Fibroblast of skin of back (primary cell): ENCODE data around the gene CLEC2D.
A peak's percentile ranks its signal among the peaks of the same experiment; 100 is the strongest.
"Not testable (repeated sequence)": the region's sequence is repeated elsewhere in the genome, so short reads cannot be mapped to it uniquely, and the experiment has no call there.

Experiments
- DNase-seq: peaks from one replicate; pipeline ENCODE4 v3.0.0-alpha.2; 2013

CLEC2D gene

DNA sequence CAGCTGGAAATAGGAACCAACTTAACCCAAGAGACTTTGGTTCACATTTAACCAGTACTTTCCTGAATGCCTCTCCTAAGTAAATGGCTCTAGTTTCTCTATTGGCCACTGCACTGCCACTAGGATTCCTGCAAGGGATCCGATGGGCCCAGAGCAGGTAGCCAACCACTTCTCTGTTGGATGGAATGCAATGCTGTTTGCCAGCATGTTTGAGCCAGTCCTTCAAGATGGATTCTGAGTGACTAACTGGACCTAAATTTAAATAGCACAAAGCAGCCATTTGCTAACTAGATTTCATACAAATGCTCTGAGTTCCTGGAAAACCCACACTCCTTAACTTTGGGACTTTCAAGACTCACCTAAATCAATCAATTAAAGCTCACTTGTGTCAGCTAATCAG, 9.5 kb upstream of the CLEC2D start:
- no peak for DNase-seq

DNA sequence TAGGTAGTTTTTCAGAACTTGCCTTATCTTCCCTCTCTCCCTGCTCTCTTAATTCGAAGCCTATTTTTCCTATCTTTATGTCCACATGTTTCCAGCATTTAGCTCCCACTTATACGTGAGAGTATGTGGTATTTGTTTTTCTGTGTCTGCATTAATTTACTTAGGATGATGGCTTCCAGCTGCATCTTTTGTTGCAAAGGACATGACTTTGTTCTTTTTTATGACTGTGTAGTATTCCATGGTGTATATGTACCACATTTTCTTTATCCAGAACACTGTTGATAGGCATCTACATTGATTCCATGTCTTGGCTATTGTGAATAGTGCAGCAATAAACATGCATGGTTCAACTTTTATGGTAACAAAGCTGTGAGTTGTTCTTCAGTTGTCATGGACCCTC, 7.8 kb upstream of the CLEC2D start:
- no peak for DNase-seq

DNA sequence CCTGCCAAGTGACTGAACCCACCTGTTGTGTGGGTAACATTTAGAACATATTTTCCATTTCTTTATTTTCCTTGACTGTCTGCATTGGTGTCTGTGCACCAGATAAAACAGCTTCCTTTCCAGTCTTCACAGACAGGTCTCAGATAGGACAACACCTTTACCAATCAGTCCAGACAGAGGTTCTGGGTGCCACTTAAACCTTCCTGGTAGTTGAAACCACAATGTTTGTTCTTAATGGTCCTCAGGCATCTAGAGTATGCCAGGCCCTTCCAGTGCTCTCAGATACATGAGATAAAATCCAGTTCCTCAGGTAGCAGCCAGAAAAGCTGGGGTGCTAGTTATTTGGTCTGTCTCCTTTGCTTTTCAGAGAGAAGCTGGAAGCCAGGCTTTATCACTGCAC, 7.0 kb upstream of the CLEC2D start:
- DNase-seq = no peak

DNA sequence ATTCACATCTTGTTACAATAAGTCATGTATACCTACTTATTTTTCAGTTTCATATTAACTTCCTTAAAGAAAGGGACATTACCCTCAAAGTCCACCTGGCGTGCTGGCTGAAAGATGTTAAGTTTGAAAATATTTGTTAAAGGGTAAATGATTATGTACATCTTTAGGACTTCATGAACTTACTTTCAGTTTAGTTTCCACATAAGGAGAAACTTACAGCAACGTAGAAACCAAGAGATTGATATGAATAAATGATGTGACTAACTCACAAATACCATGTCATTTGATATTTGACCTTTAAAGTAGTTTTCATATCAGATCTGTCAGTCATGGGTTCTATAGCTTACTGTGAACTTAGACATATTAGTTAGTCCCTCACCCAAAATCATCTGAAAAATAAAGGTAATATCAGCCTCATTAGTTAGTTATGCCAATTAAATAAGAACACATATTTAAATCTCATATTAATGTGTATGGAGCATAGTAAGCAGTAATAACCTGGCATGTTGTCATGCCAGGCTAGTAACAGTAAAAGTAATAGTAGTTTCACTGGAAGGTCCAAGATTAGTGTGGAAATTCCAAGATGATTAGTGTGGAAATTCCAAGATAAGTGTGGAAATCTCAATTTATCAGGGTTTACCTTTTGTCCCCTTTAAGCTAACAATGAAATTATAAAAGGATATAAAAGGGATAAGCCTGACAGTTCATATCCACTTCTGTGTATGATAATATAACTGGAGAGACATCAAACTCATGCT, 1.9 kb upstream of the CLEC2D start:
- no peak for DNase-seq

DNA sequence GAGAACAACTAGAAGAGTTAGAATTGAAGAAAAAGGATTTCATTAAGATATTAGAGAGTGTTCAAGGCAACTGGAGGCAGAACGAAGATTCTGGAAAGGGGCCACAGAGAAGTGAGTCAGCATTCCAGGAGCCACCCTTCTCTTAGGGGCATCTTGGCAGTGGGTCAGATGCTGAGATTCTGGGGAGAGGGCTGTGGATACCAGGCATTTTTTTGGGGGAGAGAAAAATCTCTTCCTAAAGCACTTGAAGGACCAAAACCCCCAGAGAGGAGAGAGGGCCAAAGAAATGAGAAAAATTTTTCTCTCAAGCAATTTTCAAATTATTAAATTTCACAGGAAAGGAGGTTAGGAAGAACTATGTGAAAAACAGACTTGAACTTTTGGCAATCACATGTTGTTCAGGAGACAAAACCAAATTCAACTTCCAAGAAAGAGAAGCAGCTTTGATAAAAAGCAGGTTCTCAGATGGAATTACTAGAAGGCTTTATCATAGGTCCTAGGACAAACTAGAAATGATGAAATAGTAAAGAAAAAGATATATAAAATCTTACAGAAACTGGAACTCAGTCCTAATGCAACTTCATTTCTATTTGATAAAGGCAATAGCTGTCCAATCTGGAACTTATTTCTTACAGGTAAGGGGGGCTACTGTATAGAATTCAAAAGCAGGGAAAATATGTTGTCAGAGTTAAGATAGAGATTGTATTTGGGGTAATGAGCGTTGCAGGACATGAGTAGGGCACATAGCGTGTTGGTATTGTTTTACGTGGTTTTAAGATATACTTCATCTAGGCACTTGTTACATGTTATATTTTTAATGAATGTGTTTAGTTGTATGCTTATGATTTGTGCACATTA, 1.1 kb upstream of the CLEC2D start:
- peak; percentile 65 for DNase-seq

DNA sequence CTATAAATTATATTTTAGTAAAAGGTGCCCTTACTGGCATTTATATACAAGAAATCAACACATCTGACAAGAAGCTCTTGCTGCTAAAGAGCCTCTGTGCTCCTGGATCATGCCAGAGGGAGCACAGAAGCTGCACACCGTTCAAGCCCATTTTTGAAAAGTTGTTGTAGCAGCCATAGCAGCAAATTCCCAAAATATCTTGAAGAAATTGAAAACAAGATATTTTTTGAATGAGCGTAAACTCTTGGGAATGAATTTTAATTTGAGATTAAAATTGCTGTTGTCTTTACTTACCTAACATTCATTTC, 540 bp upstream of the CLEC2D start:
- DNase-seq = no peak

DNA sequence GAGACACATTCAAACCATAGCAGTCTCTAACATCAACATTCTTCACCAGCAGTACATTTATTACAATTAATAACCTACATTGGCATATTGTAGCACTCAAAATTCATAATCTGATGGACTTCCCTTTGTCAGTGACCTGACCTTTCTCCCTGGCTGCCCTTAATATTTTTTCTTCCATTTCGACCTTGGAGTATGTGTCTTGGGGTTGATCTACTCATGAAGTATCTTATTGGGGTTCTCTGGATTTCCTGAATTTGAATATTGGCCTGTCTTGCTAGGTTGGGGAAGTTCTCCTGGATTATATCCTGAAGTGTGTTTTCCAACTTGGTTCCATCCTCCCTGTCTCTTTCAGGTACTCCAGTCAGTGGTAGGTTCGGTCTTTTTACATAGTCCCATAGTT, 2.8 kb downstream of the CLEC2D start:
- not testable (repeated sequence) for DNase-seq

DNA sequence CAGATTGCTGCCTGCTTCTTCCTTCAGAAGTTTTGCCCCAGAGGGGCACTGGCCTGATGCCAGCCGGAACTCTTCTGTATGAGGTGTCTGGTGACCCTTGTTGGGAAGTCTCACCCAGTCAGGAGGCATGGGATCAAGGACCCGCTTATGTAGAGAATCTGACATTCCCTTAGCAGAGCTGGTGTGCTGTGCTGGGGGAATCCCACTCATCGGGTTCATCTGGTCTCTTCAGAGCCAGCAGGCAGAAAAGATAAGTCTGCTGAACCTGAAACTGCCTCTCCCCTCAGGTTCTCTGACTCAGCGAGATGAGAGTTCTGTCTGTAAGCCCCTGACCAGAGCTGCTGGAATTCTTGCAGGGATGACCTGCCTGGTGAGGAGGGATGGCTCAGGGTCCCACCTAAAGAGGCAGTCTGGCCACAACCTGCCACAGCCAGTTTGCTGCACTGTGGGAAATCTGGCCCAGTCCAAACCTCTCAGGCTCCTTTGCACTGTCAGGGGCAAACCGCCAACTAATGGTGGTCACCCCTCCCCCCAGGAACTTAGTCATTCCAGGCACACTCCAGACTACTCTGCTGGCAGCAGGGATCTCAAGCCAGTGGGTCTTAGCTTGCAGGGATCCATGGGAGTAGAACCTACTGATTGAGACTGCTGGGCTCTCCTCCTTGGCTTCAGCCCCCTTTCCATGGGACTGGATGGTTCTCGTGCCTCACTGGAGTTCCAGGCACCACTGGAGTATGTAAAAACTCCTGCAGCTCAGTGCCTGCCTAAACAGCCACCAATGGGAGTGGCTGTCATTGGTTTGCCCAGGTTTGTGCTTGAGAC, 4.1 kb downstream of the CLEC2D start:
- DNase-seq = peak; percentile 91

DNA sequence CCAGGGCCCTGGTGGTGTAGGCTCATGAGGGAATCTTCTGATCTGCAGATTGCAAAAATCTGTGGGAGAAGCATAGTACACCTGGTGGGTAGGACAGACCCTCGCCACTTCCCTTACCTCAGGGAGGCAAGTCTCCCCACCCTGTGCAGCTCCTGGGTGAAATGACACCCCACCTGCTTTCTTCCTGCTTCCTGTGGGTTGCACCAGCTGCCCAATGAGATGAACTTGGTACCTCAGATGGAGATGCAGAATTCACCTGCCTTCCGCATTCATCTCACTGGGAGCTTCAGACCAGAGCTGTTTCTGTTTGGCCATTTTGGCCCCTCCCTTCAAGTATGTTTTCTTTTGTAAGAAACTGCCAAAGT, 4.7 kb downstream of the CLEC2D start:
- no peak for DNase-seq

DNA sequence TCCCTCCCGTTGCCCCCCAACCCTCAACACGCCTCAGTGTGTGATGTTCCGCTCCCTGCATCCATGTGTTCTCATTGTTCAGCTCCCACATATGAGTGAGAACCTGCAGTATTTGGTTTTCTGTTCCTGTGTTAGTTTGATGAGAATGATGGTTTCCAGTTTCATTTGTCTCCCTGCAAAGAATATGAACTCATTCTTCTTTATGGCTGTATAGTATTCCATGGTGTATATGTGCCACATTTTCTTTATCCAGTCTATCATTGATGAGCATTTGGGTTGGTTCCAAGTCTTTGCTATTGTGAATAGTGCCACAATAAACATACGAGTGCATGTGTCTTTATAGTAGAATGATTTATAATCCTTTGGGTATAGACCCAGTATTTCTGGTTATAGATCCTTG, 13.0 kb downstream of the CLEC2D start:
- DNase-seq = not testable (repeated sequence)

DNA sequence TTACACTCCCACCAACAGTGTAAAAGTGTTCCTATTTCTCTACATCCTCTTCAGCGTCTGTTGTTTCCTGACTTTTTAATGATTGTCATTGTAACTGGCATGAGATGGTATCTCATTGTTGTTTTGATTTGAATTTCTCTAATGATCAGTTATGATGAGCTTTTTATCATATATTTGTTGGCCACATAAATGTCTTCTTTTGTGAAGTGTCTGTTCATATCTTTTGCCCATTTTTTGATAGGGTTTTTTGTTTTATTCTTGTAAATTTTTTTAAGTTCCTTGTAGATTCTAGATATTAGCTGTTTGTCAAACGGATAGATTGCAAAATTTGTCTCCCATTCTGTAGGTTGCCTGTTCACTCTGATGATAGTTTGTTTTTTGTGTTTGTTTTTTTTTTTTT, 13.4 kb downstream of the CLEC2D start:
- not testable (repeated sequence) for DNase-seq

DNA sequence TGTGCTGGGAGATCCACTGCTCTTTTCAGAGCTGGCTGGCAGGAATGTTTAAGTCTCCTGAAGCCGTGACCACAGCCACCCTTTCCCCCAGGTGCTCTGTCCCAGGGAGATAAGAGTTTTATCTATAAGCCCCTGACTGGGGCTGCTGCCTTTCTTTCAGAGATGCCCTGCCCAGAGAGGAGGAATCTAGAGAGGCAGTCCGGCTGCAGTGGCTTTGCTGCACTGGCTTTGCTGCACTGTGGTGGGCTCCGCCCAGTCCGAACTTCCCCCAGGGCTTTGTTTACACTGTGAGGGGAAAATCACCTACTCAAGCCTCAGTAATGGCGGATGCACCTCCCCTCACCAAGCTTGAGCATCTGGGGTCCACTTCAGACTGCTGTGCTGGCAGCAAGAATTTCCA, 15.9 kb downstream of the CLEC2D start:
- not testable (repeated sequence) for DNase-seq

DNA sequence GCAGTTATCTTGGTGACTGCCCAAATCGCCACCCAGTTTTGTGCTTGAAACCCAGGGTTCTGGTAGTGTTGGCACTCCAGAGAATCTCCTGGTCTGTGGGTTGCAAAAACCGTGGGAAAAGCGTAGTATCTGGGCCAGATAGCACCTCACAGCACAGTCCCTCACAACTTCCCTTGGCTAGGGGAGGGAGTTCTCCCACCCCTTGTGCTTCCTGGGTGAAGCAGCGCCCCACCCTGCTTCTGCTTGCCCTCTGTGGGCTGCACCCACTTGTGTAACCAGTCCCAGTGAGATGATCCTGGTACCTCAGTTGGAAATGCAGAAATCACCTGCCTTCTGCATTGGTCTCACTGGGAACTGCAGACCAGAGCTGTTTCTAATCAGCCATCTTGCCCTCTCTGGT, 16.4 kb downstream of the CLEC2D start:
- no peak for DNase-seq

DNA sequence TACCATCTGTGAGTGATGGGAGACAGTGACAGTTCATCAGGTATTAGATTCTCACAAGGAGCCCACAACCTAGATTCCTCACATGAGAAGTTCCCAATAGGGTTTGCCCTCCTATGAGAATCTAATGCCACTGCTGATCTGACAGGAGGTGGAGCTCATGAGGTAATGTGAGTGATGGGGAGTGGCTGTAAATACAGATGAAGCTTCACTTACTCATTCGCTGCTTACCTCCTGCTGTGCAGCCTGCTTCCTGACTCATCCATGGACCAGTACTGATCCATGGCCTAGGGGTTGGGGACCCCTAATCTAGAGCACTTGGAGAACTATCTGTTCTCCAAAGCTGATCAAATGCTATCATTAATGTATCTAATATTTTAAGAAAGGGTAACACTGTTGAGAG, 17.7 kb downstream of the CLEC2D start:
- peak; percentile 78 for DNase-seq

DNA sequence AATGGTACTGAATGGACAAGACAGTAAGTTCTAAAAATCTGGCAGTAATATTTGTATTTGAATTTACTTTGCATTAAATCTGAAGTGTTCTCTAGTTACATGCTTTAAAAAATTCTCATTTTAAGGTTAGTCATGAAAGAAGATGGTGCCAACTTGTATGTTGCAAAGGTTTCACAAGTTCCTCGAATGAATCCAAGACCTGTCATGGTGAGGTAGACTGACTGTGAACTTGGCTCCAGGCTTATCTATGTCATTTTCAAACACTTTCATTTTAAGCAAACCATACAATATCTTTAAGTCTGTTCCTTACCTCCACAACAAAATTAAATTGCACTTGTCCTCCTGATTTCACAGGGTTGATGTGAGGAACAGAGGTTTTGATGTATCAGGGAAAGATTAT, 23.4 kb downstream of the CLEC2D start:
- DNase-seq = no peak

DNA sequence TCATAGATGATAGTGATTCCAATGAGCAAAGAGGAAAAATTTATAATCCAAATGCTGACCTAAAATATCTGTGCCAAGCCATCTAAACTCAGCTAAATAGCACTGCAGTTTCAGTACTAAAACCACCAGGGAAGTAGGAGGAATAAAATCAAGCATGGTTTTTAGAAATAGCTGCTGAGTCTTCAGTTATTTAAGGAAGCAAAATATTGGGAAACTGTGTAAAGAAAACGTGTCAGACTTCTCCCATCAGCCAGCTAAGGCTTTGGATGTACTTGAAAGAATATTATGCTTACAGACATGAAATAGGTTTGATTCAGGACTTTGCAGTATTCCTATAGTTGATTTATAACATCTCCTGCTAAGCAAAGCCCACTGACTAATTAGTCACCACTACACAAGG, 24.7 kb downstream of the CLEC2D start:
- DNase-seq = no peak

DNA sequence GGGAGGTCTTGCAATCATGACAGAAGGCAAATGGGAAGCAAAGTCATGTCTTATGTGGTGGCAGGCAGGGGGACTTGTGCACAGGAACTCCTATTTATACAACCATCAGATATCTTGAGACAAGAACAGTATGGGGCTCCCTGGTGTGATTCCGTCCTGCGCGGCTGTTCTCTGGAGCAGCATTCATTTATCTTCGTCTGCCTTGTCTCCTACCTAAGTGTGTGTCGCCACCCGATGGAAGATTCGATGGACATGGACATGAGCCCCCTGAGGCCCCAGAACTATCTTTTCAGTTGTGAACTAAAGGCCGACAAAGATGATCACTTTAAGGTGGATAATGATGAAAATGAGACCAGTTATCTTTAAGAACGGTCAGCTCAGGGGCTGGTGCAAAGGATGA, 25.6 kb downstream of the CLEC2D start:
- DNase-seq = not testable (repeated sequence)

DNA sequence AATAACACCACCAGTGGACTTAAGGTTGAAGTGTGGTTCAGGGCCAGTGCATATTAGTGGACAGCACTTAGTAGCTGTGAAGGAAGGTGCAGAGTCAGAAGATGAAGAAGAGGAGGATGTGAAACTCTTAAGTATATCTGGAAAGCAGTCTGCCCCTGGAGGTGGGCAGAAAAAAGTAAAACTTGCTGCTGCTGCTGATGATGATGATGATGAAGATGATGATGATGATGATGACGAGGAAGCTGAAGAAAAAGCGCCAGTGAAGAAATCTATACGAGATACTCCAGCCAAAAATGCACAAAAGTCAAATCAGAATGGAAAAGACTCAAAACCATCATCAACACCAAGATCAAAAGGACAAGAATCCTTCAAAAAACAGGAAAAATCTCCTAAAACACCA, 26.1 kb downstream of the CLEC2D start:
- DNase-seq = not testable (repeated sequence)

DNA sequence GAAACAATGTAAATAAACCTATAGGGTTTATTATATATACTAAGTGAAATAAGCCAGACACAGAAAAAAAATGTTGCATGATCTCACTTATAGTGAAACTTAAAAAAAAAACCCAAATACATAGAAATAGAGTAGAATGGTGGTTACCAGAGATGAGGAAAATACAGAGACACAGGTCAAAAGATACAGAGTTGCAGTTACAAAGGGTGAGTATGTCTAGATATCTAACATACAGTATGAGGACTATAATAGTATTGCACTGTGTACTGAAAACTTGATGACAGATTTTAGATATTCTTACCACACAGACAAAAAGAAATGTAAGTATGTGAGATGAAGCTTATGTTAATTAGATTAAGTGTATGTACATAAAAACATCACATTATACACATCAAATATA, 28.1 kb downstream of the CLEC2D start:
- no peak for DNase-seq

DNA sequence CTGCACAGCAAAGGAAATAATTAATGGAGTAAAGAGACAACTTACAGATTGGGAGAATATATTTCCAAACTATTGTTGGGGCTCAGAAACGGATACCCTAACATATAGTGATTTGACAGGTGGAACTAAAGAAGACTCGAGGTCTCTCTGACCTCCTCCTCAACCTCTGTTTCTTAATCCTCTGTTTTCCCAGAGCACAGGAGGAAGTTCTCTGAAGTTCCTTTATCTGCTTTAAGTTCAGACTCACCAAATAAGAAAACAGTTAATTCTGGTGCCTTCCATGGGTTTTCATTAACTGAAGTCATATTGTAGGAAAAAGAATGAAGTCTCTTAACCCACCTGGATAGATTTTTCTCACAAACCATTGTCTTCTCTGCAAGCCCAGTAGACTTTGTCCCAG, 29.2 kb downstream of the CLEC2D start:
- no peak for DNase-seq

DNA sequence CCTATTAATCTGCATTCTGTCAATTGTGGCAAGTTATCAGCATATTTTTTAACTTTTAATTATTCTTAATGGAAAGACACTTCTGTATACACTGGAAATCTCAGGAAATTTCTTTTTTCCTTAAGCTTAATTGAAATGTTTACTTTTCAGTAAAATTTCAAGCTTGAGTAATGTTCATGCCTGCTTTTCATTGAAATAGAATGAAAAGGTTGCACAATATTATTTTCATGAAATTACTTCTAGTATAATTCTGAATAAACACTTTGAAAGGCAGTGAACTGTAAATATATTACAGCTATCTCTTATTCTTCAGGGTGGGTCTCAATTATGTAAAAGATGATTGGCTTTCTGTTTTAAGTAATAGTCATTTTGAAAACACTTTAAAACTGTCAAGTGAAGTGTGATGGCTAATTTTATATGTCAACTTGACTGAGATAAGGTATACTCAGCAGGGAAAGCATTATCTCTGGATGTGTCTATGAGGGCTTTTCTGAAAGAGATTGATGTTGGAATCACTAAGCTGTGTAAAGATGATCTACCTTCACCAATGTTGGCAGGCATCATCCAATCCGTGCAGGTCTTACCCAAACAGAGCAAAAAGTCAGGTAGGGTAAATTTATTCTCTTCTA, 29.9 kb downstream of the CLEC2D start:
- DNase-seq = no peak

DNA sequence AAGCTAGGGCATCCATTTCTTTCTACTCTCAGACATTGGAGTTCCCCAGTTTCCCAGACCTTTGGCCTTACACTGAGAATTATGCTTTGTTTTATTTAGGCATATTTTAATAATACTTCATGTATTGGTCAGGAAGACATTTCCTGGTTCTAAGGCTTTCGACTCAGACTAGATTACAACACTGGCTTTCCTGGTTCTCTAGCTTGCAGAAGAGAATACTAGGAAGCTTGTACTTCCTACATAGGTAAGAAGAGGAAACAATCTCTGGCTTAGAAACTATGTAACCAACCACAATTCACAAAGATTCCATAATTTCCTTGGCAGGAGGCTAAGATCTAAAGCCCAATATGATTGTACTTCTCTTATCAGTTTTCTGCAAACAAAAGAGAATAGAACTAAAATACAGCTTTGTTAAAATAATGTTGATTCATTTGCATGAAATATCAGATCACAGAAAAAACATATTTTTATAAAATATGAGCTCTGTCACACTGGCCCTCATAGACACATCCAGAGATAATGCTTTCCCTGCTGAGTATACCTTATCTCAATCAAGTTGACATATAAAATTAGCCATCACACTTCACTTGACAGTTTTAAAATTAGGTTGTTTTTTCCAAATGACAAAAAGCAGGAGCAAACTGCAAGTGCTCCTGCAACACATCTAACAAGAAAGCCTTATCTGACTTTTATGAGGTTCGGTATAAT, 30.5 kb downstream of the CLEC2D start:
- no peak for DNase-seq
